Uterus (tissue), 4 donors: ENCODE data around the gene EXOC1. TPM values are rescaled to one million over a fixed set of nuclear protein-coding genes. Genes with fewer than 3 reads are reported as not detected.
"Not testable (repeated sequence)": the region's sequence is repeated elsewhere in the genome, so short reads cannot be mapped to it uniquely, and the experiment has no call there.

Source experiments
- DNase-seq, 2 donors: peaks; one replicate each; pipeline ENCODE4 v3.0.0-alpha.2; 2019 to 2020
- H3K27ac ChIP-seq, 2 donors: fragments of 200-600 bp; sonication (generic); 1 replicate in 1 of 2; 2 replicates in 1 of 2; pipeline ENCODE4 v1.5.1; 2016 to 2018
- H3K27me3 ChIP-seq, 2 donors: fragments of 200-600 bp; sonication (generic); one replicate each; pipeline ENCODE4 v1.5.1; 2018 to 2019; ENCODE audit warnings: control low read depth in 1 of 2
- H3K36me3 ChIP-seq, 2 donors: fragments of 200-600 bp; sonication (generic); one replicate each; pipeline ENCODE4 v1.5.1; 2019; ENCODE audit warnings: control low read depth in 1 of 2
- H3K4me1 ChIP-seq, 2 donors: fragments of 200-600 bp; sonication (generic); one replicate each; pipeline ENCODE4 v1.5.1; 2018 to 2019; ENCODE audit warnings: control low read depth in 1 of 2
- H3K4me3 ChIP-seq, 2 donors: fragments of 200-600 bp; sonication (generic); 1 replicate in 1 of 2; 2 replicates in 1 of 2; pipeline ENCODE4 v1.5.1; 2018 to 2019; ENCODE audit warnings: mild to moderate bottlenecking in 1 of 2
- H3K9me3 ChIP-seq, 2 donors: fragments of 200-600 bp; sonication (generic); one replicate each; pipeline ENCODE4 v1.5.1; 2019; ENCODE audit warnings: control low read depth in 1 of 2
- CTCF ChIP-seq, 4 experiments: fragments of 200-600 bp in 2 of 4; fragments of 450-650 bp in 2 of 4; sonication (generic) in 2 of 4; IDR thresholded peaks; one replicate each; pipeline ENCODE4 v1.5.1; 2016 to 2019; ENCODE audit warnings: antibody characterized with exemption in 4 of 4, mild to moderate bottlenecking in 2 of 4, moderate library complexity in 1 of 4
- POLR2A ChIP-seq, 2 donors: fragments of 450-650 bp; IDR thresholded peaks; one replicate each; pipeline ENCODE4 v1.6.1; 2016; ENCODE audit warnings: antibody characterized with exemption in 2 of 2, mild to moderate bottlenecking in 1 of 2, moderate library complexity in 1 of 2
- intact Hi-C: fragments of 100-400 bp; cut with DNase I; formaldehyde crosslinking; loops from one replicate; pipeline ENCODE4 v1.15.1; 2023; ENCODE audit warnings: low total_unique reads
- total RNA-seq, 4 donors: library from RNA; depleted of rRNA in 3 of 4; stranded (reverse); fragments of >200 nt in 3 of 4; gene quantifications; one replicate each; pipeline versions ENCODE4 v1.1.0 to v1.2.4, GENCODE V29; 2014 to 2023
- donor health status: DM: yes; HTN: yes; CAD: no.

EXOC1 gene
- total RNA-seq, 4 donors from 2014 or later: 14.7 to 59.9 (median 33.8) TPM

- Histone ChIP-seq H3K27me3 (no peaks in the 10 kb centered on the region), H3K4me1 (no peaks in the 10 kb centered on the region), H3K9me3 (no peaks in the 10 kb centered on the region), H3K36me3 (no peaks in the 10 kb centered on the region), H3K27ac (no peak overlapping the region), H3K4me3 (no peak overlapping the region)
- DNase-seq: no peak
- no peak for TF ChIP-seq POLR2A (IDR thresholded peaks at IDR 0.05)
- TF ChIP-seq CTCF (IDR thresholded peaks at IDR 0.05): no peak
- intact Hi-C loops: no loop called here
Observed at GRCh38 chr4:55932511-55932910, 79.1 kb downstream of the EXOC1 start.

- no peaks in the 10 kb centered on the region for H3K27me3 ChIP-seq
Observed at GRCh38 chr4:55933611-55934010, 80.2 kb downstream of the EXOC1 start.

GRCh38 chr4:55935907-55936306 is 82.5 kb downstream of the EXOC1 start:
- DNase-seq, H3K9me3 ChIP-seq, H3K27ac ChIP-seq, H3K4me1 ChIP-seq, H3K27me3 ChIP-seq, H3K4me3 ChIP-seq, intact Hi-C loops, H3K36me3 ChIP-seq: not testable (repeated sequence)

More at GRCh38 chr4:55933611-55934010, 80.2 kb downstream of the EXOC1 start:
- Histone ChIP-seq H3K4me1 (no peaks in the 10 kb centered on the region), H3K4me3 (no peak overlapping the region), H3K27ac (no peak overlapping the region), H3K36me3 (no peaks in the 10 kb centered on the region), H3K9me3 (peaks cover 0 to 7% of the 10 kb centered on the region in 2 donors)
- no peak for DNase-seq
- intact Hi-C loops: no loop called here
- no peak for TF ChIP-seq CTCF (IDR thresholded peaks at IDR 0.05)
- TF ChIP-seq POLR2A (IDR thresholded peaks at IDR 0.05): no peak

- no peak for DNase-seq
- intact Hi-C loops: no loop called here
- no peak for TF ChIP-seq POLR2A (IDR thresholded peaks at IDR 0.05)
- no peak for TF ChIP-seq CTCF (IDR thresholded peaks at IDR 0.05)
- no peaks in the 10 kb centered on the region for H3K4me1 ChIP-seq
- H3K27ac ChIP-seq: no peak overlapping the region
- no peaks in the 10 kb centered on the region for H3K27me3 ChIP-seq
- no peak overlapping the region for H3K4me3 ChIP-seq
- no peaks in the 10 kb centered on the region for H3K36me3 ChIP-seq
- peaks cover 0 to 7% of the 10 kb centered on the region in 2 donors for H3K9me3 ChIP-seq
Observed at GRCh38 chr4:55938481-55938880, 85.0 kb downstream of the EXOC1 start.

GRCh38 chr4:55939421-55939820 is 86.0 kb downstream of the EXOC1 start:
- no peaks in the 10 kb centered on the region for H3K36me3 ChIP-seq
- no peak overlapping the region for H3K4me3 ChIP-seq
- H3K9me3 ChIP-seq: peaks cover 0 to 7% of the 10 kb centered on the region in 2 donors
- no peak for DNase-seq
- intact Hi-C loops: no loop called here
- H3K27ac ChIP-seq: no peak overlapping the region
- H3K27me3 ChIP-seq: no peaks in the 10 kb centered on the region
- no peaks in the 10 kb centered on the region for H3K4me1 ChIP-seq
- TF ChIP-seq POLR2A (IDR thresholded peaks at IDR 0.05): no peak
- TF ChIP-seq CTCF (IDR thresholded peaks at IDR 0.05): no peak

GRCh38 chr4:55941881-55942396 is 88.5 kb downstream of the EXOC1 start:
- no peaks in the 10 kb centered on the region for H3K4me1 ChIP-seq
- intact Hi-C loops: no loop called here
- H3K4me3 ChIP-seq: no peak overlapping the region
- no peaks in the 10 kb centered on the region for H3K27me3 ChIP-seq
- H3K36me3 ChIP-seq: no peaks in the 10 kb centered on the region
- no peak for DNase-seq
- no peak overlapping the region for H3K27ac ChIP-seq
- peaks cover 0 to 7% of the 10 kb centered on the region in 2 donors for H3K9me3 ChIP-seq
- no peak for TF ChIP-seq CTCF (IDR thresholded peaks at IDR 0.05)
- no peak for TF ChIP-seq POLR2A (IDR thresholded peaks at IDR 0.05)
